ENCODE results near the gene PFN1. TPM values are rescaled to one million over a fixed set of nuclear protein-coding genes. Genes with fewer than 3 reads are reported as not detected.

Gene PFN1
- total and polyA plus RNA-seq, 9 of the 15 experiments (the other 6 are each of a cell fraction or from before 2014, with no cell fraction given) = 60.5 to 1,479 (median 456) TPM

GRCh38 chr17:4948166-4948930, at the start of gene PFN1 (continued):
- TF ChIP-seq, protein P1, sequence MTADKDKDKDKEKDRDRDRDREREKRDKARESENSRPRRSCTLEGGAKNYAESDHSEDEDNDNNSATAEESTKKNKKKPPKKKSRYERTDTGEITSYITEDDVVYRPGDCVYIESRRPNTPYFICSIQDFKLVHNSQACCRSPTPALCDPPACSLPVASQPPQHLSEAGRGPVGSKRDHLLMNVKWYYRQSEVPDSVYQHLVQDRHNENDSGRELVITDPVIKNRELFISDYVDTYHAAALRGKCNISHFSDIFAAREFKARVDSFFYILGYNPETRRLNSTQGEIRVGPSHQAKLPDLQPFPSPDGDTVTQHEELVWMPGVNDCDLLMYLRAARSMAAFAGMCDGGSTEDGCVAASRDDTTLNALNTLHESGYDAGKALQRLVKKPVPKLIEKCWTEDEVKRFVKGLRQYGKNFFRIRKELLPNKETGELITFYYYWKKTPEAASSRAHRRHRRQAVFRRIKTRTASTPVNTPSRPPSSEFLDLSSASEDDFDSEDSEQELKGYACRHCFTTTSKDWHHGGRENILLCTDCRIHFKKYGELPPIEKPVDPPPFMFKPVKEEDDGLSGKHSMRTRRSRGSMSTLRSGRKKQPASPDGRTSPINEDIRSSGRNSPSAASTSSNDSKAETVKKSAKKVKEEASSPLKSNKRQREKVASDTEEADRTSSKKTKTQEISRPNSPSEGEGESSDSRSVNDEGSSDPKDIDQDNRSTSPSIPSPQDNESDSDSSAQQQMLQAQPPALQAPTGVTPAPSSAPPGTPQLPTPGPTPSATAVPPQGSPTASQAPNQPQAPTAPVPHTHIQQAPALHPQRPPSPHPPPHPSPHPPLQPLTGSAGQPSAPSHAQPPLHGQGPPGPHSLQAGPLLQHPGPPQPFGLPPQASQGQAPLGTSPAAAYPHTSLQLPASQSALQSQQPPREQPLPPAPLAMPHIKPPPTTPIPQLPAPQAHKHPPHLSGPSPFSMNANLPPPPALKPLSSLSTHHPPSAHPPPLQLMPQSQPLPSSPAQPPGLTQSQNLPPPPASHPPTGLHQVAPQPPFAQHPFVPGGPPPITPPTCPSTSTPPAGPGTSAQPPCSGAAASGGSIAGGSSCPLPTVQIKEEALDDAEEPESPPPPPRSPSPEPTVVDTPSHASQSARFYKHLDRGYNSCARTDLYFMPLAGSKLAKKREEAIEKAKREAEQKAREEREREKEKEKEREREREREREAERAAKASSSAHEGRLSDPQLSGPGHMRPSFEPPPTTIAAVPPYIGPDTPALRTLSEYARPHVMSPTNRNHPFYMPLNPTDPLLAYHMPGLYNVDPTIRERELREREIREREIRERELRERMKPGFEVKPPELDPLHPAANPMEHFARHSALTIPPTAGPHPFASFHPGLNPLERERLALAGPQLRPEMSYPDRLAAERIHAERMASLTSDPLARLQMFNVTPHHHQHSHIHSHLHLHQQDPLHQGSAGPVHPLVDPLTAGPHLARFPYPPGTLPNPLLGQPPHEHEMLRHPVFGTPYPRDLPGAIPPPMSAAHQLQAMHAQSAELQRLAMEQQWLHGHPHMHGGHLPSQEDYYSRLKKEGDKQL (CRISPR knock-in tag; IDR thresholded peaks at IDR 0.05; ENCODE audit: borderline replicate concordance) = no peak
- TF ChIP-seq ZBTB2 (IDR thresholded peaks at IDR 0.05) = no peak
- TF ChIP-seq SMAD3 (CRISPR knock-in tag; conservative IDR thresholded peaks at IDR 0.05) = no peak
- TF ChIP-seq GATAD2A (IDR thresholded peaks at IDR 0.05) = no peak
- TF ChIP-seq BRD9 (IDR thresholded peaks at IDR 0.05; ENCODE audit: low read depth, partially characterized antibody) = peak; percentile 66
- TF ChIP-seq MEIS2 (IDR thresholded peaks at IDR 0.05; ENCODE audit: partially characterized antibody) = no peak
- TF ChIP-seq, protein P2, sequence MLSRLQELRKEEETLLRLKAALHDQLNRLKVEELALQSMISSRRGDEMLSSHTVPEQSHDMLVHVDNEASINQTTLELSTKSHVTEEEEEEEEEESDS (CRISPR knock-in tag; IDR thresholded peaks at IDR 0.05) = no peak
- TF ChIP-seq GABPA (tag; conservative IDR thresholded peaks at IDR 0.05; ENCODE audit: low read depth) = peak; percentile 79
- TF ChIP-seq ZNF551 (CRISPR knock-in tag; IDR thresholded peaks at IDR 0.05) = no peak
- TF ChIP-seq NCOA6 (IDR thresholded peaks at IDR 0.05) = no peak
- TF ChIP-seq TEAD2 (tag; IDR thresholded peaks at IDR 0.05) = no peak
- TF ChIP-seq ZBTB17 (CRISPR knock-in tag; IDR thresholded peaks at IDR 0.05) = no peak; the same call in 1 of the 2 replicates
- TF ChIP-seq MIER1 (IDR thresholded peaks at IDR 0.05; ENCODE audit: low read depth) = no peak
- no peak for TF ChIP-seq FIP1L1 (IDR thresholded peaks at IDR 0.05; ENCODE audit: low read depth, low read length, poor library complexity, severe bottlenecking)
- TF ChIP-seq MEF2A (IDR thresholded peaks at IDR 0.05; ENCODE audit: control insufficient read depth, low read depth, low read length) = no peak
- TF ChIP-seq ZNF778 (CRISPR knock-in tag; IDR thresholded peaks at IDR 0.05) = no peak
- TF ChIP-seq THRB (CRISPR knock-in tag; conservative IDR thresholded peaks at IDR 0.05) = 0 out of 2 replicates have a peak, but pooled peaks have one; percentile 56
- TF ChIP-seq CSDE1 (IDR thresholded peaks at IDR 0.05) = no peak
- TF ChIP-seq KLF1 (tag; IDR thresholded peaks at IDR 0.05) = no peak
- no peak for TF ChIP-seq ZNF408 (CRISPR knock-in tag; IDR thresholded peaks at IDR 0.05; ENCODE audit: low read depth)
- TF ChIP-seq ZNF140 (CRISPR knock-in tag; IDR thresholded peaks at IDR 0.05) = no peak
- TF ChIP-seq KAT2B (IDR thresholded peaks at IDR 0.05; ENCODE audit: low read depth, low read length) = no peak
